Adrenal gland (tissue), 12 donors: ENCODE data around the gene GPC5. TPM values are rescaled to one million over a fixed set of nuclear protein-coding genes. Genes with fewer than 3 reads are reported as not detected.

Experiments used
- DNase-seq, 7 donors: peaks; one replicate each; pipeline ENCODE4 v3.0.0-alpha.2; 2019 to 2020
- H3K27ac ChIP-seq, 5 donors: fragments of 200-600 bp; sonication (generic) in 4 of 5; 1 replicate in 3 of 5; 2 replicates in 2 of 5; pipeline versions ENCODE4 v1.5.1 to v1.8.0; 2016 to 2020; ENCODE audit warnings: mild to moderate bottlenecking in 1 of 5
- H3K27me3 ChIP-seq: fragments of 200-600 bp; 2 replicates; pipeline ENCODE4 v1.8.0; 2021
- H3K36me3 ChIP-seq, 2 donors: fragments of 200-600 bp; replicated peaks in 1 of 2; 1 replicate in 1 of 2; 2 replicates in 1 of 2; pipeline versions ENCODE4 v1.5.1 to v1.8.0; 2018 to 2022
- H3K4me1 ChIP-seq, 2 donors: fragments of 200-600 bp; replicated peaks in 1 of 2; 1 replicate in 1 of 2; 2 replicates in 1 of 2; pipeline versions ENCODE4 v1.5.1 to v1.8.0; 2018 to 2021
- H3K4me3 ChIP-seq, 4 donors: fragments of 200-600 bp; sonication (generic) in 3 of 4; one replicate each; pipeline ENCODE4 v1.5.1; 2016 to 2018
- H3K9me3 ChIP-seq, 3 donors: fragments of 200-600 bp; sonication (generic) in 1 of 3; replicated peaks in 1 of 3; 1 replicate in 2 of 3; 2 replicates in 1 of 3; pipeline versions ENCODE4 v1.5.1 to v1.8.0; 2016 to 2021
- POLR2A ChIP-seq, 2 donors: fragments of 450-650 bp; IDR thresholded peaks; one replicate each; pipeline ENCODE4 v1.6.1; 2017; ENCODE audit warnings: antibody characterized with exemption in 2 of 2, mild to moderate bottlenecking in 2 of 2, moderate library complexity in 1 of 2
- WGBS, 4 donors: extraction: QIAGEN DNeasy Blood & Tissue Kit in 2 of 4; methylation state at CpG; one replicate each; pipeline versions ENCODE4 v1.1.5 to v1.1.7; 2013 to 2017; 5-methylcytosine and 5-hydroxymethylcytosine counted together
- intact Hi-C, 2 donors: fragments of 100-400 bp; cut with DNase I; formaldehyde crosslinking; loops; one replicate each; pipeline versions ENCODE4 v1.14.1 to v1.15.0; 2022 to 2023
- polyA plus RNA-seq, 3 donors: library from polyadenylated mRNA; stranded (reverse); fragments of 200-250 nt in 2 of 3; fragments of 350-450 nt in 1 of 3; fragmentation: Illumina TruSeq in 1 of 3; extraction: RNeasy Lipid Tissue Mini Kit (QIAGEN cat#74804) in 1 of 3; gene quantifications; one replicate each; pipeline ENCODE4 v1.2.3, GENCODE V29; 2013 to 2014
- total RNA-seq, 9 donors: library from RNA; depleted of rRNA in 4 of 9; stranded (reverse); fragments of >200 nt in 4 of 9; fragments of 120-200 nt in 1 of 9; fragmentation: NEBNext Ultra II Directional in 1 of 9; extraction: Animal tissue kit (Norgen Biotek cat#: 25700) in 1 of 9; gene quantifications; one replicate each; pipeline versions ENCODE4 v1.1.0 to v1.2.4, GENCODE V29; 2013 to 2023
- TF ChIP-seq, protein P1 (sequence below), 6 experiments: fragments of 450-650 bp in 4 of 6; fragments of 200-600 bp in 2 of 6; sonication (generic) in 1 of 6; IDR thresholded peaks; 1 replicate in 5 of 6; 2 replicates in 1 of 6; pipeline versions ENCODE4 v1.5.1 to v1.8.0; 2016 to 2021; ENCODE audit warnings: antibody characterized with exemption in 6 of 6, mild to moderate bottlenecking in 2 of 6, moderate library complexity in 1 of 6
- donor health status: healthy with polysubstance abuse.
- donor health status: Bipolar disorder and iron deficiency.
- donor health status: DM: yes; HTN: yes; CAD: no.
- donor health status: DM: no; HTN: no; CAD: no.
- donor health status: DM: no; HTN: no; CAD: no.
- donor health status: DM: yes; HTN: yes; CAD: no.

The GPC5 gene
- total and polyA plus RNA-seq, 12 donors: 0.24 to 7.7 (median 2.1) TPM; not detected in 4

DNA sequence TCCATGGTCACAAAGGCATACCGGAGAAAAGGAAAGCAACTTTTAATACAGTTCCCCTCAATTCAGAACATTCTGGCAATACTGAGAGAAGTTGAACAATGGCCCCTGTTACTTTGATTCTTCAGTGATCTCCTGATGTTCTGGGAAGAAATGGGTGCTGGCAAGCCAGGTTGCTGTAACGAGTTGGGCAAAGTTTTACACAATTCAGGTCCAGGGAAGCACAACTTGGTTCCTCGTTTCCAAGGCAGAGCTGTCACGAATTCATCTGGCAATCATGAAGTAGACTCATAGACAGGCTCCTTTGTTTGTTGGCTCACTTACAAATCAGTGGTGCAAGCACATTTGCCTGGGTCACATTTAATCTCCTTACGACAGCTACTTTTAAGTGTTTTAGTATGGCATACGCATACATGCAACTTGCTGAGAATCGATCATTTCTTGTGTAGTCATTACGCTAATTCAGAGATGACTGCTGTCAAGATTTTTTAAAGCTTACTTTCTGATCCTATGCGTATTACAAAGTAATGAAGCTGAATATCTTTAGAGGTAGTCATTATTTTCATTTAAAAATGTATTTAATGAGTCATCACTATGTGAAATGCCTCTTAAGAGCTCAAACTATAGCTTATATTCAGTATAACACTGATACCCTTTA lies 174.7 kb downstream of the GPC5 start:
- H3K27ac ChIP-seq: no peak overlapping the region
- no peaks in the 10 kb centered on the region for H3K9me3 ChIP-seq
- intact Hi-C loops: no loop called here
- WGBS, 4 donors: 83 to 87% (median 86%) methylated on average over 9 of the region's 9 CpGs
- no peak for DNase-seq
- no peak for TF ChIP-seq POLR2A (IDR thresholded peaks at IDR 0.05)
- TF ChIP-seq, protein P1, sequence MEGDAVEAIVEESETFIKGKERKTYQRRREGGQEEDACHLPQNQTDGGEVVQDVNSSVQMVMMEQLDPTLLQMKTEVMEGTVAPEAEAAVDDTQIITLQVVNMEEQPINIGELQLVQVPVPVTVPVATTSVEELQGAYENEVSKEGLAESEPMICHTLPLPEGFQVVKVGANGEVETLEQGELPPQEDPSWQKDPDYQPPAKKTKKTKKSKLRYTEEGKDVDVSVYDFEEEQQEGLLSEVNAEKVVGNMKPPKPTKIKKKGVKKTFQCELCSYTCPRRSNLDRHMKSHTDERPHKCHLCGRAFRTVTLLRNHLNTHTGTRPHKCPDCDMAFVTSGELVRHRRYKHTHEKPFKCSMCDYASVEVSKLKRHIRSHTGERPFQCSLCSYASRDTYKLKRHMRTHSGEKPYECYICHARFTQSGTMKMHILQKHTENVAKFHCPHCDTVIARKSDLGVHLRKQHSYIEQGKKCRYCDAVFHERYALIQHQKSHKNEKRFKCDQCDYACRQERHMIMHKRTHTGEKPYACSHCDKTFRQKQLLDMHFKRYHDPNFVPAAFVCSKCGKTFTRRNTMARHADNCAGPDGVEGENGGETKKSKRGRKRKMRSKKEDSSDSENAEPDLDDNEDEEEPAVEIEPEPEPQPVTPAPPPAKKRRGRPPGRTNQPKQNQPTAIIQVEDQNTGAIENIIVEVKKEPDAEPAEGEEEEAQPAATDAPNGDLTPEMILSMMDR (IDR thresholded peaks at IDR 0.05): no peak
- no peaks in the 10 kb centered on the region for H3K4me1 ChIP-seq
- no peaks in the 10 kb centered on the region for H3K36me3 ChIP-seq
- no peaks in the 10 kb centered on the region for H3K27me3 ChIP-seq
- H3K4me3 ChIP-seq: no peak overlapping the region

DNA sequence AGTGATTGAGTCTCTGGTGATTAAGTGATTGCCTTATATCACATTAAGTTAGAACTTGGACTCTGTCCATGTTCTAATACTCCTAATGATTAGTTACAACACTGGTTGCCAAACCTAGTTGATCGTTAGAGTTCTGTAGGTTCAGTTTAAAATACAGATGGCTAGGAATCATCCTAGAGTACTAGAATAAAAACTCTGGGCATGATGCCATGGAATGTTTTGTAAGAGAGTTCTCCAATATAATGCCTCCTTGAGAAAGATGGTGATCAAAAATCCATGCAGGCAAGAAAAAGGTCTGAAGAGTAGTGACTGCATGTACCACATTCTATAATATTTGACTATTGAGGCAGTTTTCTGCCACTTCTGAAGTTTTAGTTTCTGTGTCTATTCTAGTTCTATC lies 176.3 kb downstream of the GPC5 start:
- TF ChIP-seq, protein P1 (IDR thresholded peaks at IDR 0.05): no peak
- no peak for TF ChIP-seq POLR2A (IDR thresholded peaks at IDR 0.05)
- WGBS, 4 donors: 53 to 63% (median 60%) methylated on average over 1 of the region's 1 CpG

DNA sequence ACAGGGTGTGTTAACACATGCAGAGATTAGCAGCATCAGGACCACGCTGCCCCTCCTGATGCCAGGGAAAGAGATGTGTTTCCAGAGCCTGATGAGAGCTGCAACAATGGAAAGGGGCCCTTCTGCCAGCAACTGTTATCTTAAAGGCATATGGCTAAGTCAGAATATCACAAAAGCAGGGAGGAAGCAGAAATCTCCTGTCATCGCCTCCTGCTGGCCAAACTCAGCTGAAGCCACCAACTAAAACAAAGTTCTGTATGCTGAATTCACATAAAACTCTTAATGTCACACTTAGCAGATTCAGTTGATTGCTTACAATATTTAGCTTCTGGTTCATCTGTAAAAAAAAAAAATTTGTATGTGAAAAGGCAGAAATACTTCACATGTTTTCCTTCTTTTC lies 178.2 kb downstream of the GPC5 start:
- Histone ChIP-seq H3K9me3 (no peaks in the 10 kb centered on the region), H3K36me3 (no peaks in the 10 kb centered on the region), H3K4me3 (no peak overlapping the region), H3K4me1 (no peaks in the 10 kb centered on the region), H3K27me3 (no peaks in the 10 kb centered on the region), H3K27ac (no peak overlapping the region)
- WGBS, 4 donors: 53 to 92% (median 81%) methylated on average over 2 of the region's 2 CpGs
- no peak for DNase-seq
- no peak for TF ChIP-seq POLR2A (IDR thresholded peaks at IDR 0.05)
- TF ChIP-seq, protein P1 (IDR thresholded peaks at IDR 0.05): no peak
- intact Hi-C loops: no loop called here

More for the DNA sequence above, 176.3 kb downstream of the GPC5 start:
- no peak for DNase-seq
- intact Hi-C loops: no loop called here
- Histone ChIP-seq H3K4me3 (no peak overlapping the region), H3K4me1 (no peaks in the 10 kb centered on the region), H3K9me3 (no peaks in the 10 kb centered on the region), H3K27ac (no peak overlapping the region), H3K36me3 (no peaks in the 10 kb centered on the region), H3K27me3 (no peaks in the 10 kb centered on the region)

DNA sequence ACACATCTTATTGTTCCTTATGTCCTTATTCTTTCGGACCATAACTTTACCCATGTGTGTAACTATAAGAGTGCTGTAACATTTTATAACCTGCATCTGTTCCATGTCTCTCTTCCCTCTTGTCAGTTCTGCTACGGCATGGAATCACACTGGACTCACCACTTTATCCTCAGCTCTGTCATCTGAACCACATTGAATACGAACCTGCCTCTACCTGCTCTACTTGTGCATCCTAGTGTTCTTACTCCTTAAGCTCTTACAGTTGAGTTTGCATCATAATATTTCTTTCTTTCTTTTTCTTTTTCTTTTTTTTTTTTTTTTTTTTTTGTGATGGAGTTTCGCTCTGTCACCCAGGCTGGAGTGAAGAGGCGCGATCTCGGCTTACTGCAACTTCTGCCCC lies 180.9 kb downstream of the GPC5 start:
- no peaks in the 10 kb centered on the region for H3K27me3 ChIP-seq
- no peaks in the 10 kb centered on the region for H3K36me3 ChIP-seq
- TF ChIP-seq, protein P1 (IDR thresholded peaks at IDR 0.05): no peak
- TF ChIP-seq POLR2A (IDR thresholded peaks at IDR 0.05): no peak
- no peaks in the 10 kb centered on the region for H3K4me1 ChIP-seq
- intact Hi-C loops: no loop called here
- no peaks in the 10 kb centered on the region for H3K9me3 ChIP-seq
- DNase-seq: no peak
- H3K27ac ChIP-seq: no peak overlapping the region
- H3K4me3 ChIP-seq: no peak overlapping the region
- 85 to 92% (median 89%) methylated on average over 7 of the region's 7 CpGs for WGBS, 4 donors
